ENCODE results near the gene PSME3.
"Not testable (repeated sequence)": the region's sequence is repeated elsewhere in the genome, so short reads cannot be mapped to it uniquely, and the experiment has no call there.

PSME3 gene

DNA sequence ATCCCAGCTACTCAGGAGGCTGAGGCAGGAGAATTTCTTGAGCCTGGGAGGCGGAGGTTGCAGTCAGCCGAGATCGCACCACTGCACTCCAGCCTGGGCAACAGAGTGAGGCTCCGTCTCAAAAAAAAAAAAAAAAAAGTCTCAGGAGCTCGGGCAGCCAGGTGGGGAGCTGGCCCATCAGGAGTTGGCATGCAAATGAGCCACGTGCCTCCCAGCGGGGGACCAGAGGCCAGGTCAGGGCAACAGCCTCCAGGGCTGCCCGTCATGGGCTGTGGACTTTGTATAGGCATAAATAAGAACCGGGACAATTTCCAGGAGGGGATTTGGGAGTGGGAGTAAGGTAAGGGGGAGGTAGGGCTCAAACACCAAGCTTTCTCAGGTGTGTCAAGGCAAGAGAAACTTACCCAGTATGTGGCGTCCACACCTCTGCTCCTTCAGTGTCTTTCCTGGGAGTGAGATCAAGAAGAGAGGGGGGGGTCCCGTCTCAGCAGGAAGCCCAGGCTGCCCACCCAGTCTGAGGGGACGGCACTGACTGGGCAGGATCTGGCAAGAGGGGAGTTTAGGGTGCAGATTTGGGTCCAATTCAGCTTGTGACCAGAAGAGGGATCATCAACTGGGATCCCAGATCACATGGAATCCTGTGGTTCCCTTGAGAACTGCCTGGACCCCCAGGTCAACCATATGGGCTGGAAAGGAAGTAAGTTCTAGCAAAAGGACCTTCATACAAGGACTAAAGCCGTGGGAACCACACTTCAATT lies 45.1 kb downstream of the PSME3 start:
- peak; percentile 28 for DNase-seq (ENCODE audit: low spot score)

DNA sequence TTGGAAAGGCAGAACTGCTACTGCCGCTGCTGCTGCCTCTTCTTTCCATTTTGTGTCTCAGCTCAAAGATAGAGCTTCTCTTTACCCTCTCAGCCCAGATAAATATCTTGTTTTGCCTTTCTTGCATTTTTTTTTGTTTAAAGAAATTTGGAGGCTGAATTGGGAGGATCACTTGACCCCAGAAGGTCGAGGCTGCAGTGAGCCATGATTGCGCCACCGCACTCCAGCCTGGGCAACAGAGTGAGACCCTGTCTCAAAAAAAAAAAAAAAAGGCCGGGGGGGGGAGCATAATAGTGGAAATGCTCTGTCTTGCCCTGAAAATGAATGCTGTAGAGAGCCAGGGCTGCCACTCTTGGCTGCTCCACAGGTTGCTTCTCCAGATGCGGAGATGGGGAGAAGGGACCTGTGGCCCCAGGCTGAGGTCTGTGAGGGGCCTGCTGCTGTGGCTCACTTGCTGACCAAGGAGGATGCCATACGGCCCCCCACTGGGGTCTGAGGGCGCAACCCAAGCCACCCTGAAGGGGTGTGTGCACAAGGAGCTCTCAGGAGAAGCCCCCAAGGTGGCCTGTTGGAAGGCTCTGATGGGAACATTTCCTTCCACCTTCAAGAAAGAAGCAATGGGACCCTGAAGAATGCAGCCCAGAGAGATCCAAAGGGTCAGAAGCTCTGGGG lies 45.9 kb downstream of the PSME3 start:
- DNase-seq (ENCODE audit: low spot score): no peak

DNA sequence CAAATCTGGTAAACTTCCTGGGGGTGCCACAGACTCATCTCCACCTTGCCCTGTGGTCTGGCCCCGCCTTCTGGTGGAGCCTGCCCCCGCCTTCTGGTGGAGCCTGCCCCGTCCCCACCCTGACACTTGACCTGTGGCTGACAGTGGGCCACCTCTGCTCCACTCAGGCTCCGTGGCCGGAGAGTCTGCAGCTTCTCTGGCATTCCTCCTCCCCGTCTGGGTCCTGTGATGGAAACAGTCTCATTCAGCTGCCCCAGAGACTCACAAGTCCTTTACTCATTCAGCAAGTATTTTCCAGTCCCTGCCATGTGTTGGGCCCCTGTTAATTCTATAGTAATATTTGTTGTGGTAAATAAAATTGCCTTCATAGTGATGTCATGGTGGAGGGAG lies 46.4 kb downstream of the PSME3 start:
- DNase-seq (ENCODE audit: low spot score): peak; percentile 64

DNA sequence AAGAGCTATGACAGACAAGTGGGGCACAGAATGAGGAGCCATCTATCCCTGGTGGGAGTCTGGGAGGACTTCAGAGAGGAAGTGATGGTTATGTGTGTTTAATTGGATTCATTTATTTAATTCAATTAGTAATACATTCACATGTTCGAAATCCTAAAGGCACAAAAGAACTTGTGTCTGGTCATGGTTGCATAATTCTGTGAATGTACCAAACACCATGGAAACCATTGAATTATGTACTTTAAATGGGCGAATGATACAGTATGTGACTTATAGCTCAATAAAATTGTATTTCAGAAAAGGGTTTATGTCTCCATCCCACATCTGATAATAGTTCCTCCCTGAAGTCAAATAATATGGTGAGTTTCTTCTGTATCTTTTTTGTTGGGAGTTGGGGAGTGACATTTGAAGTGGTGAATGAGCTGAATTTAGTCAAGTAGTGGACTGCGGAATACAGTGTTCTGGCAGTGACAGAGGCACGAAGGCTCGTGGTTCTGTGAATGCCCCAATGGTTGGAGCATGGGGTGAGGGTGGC lies 47.6 kb downstream of the PSME3 start:
- DNase-seq (ENCODE audit: low spot score): no peak

DNA sequence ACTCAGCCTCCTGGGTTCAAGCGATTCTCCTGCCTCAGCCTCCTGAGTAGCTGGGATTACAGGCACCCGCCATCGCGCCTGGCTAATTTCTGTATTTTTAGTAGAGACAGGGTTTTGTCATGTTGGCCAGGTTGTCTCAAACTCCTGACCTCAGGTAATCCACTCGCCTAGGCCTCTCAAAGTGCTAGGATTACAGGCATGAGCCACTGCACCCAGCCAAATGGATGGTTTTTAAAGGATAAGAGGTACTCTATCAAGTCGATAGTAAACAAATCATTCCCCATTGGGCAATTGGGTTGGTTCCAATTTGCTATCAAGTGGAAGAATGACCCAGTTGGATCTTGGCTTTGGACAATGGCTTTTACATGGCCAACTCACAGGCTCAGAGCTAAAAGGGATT lies 48.5 kb downstream of the PSME3 start:
- not testable (repeated sequence) for DNase-seq (ENCODE audit: low spot score)

DNA sequence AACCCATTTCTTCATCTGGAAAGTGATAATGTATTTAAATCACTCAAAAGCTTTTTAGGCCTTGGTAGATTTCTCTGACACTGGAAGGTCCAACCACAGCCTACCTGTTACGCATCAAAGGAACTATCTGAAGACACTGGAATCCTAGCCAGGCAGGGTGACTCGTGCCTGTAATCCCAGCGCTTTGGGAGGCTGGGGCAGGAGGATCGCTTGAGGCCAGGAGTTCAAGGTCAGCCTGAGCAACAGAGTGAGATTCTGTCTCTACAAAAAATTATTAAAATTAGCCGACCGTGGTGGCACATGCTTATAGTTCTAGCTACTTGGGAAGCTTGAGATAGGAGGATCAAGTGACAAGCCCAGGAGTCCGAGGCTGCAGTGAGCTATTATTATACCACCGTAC lies 49.0 kb downstream of the PSME3 start:
- no peak for DNase-seq (ENCODE audit: low spot score)

DNA sequence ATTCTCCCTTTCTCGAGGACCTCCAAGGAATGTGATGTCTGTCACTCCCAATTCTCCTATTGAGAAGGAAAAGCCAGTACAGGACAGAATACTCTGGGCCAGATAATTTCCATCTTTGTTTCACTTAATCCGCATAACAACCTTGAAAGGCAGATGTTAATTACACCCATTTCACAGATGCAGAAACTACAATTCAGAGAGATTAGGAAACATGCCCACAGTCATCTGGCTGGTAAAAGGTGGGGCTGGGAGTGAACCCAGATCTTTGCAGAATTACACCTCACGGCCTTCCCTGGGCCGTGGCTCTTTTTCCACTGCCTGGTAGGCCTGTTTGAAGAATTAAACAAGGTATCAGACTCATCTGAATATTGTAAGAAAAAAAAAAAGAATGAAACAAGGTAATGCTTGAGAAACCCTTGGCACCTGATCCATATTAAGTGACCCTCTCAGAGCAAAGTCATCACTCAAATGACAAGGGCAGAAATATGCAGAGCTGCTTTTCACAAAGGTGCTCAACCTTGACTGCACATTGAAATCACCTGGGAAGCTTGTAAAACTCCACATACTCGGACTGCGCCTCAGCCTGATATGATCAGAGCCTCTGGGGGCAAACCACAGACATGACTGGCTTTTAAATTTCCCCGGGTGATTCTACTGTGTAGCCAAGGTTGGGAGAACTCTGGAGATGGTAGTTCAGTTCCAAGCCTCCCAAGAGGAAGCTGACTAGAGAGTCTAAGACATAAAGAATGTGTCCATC lies 50.8 kb downstream of the PSME3 start:
- no peak for DNase-seq (ENCODE audit: low spot score)

DNA sequence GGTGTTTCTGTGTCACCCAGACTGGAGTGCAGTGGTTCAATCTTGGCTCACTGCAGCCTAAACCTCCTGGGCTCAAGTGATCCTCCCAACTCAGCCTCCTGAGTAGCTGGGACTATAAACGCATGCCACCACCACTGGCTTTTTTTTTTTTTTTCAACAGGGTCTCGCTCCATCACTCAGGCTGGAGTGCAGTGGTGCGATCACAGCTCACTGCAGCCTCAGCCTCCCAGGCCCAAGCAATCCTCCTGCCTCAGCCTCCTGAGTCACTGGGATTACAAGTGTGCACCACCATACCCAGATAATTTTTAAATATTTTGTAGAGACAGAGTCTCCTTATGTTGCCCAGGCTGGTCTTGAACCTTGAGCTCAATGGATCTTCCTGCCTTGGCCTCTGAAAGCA lies 52.6 kb downstream of the PSME3 start:
- not testable (repeated sequence) for DNase-seq (ENCODE audit: low spot score)

DNA sequence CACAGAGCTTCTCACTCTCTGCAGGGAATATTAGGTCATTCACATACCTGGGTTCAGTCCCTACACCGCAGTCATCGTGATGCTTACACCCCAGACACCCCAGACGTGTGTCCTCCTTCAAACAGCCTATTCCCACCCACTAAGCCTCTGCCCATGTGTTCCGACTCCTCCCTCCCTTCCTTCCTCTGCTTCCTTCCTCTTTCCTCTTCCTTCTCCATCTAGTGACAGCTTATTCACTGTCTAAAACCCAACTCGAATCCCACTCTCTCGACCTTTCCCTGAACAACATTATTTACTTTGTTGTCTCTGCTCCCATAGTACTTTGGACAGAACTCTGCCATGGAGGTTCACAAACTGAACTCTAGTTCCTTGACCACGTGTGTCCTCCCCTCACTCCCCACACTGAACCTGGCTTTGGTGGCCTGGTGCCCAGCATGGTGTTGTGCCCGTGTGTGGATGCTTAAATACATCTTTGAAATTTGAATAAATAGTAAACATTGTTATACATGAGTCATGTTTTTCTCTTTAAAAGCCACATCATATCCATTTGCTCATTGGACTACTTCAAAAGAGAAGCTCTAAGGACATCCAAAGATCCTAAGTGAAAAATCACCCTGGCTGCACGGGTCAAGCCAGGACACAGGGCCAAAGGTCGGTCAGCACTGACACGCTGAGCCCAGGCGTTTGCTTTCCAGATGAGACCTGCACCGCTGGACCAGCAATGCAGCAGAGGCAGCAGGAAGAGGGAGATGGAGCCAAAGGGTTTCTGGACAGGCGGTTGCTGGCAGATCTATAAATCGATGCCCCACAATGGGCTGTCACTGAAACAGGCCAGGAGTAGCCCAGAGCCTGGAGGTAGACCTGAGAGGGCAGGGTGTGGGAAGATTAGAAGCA lies 53.3 kb downstream of the PSME3 start:
- DNase-seq (ENCODE audit: low spot score): no peak

DNA sequence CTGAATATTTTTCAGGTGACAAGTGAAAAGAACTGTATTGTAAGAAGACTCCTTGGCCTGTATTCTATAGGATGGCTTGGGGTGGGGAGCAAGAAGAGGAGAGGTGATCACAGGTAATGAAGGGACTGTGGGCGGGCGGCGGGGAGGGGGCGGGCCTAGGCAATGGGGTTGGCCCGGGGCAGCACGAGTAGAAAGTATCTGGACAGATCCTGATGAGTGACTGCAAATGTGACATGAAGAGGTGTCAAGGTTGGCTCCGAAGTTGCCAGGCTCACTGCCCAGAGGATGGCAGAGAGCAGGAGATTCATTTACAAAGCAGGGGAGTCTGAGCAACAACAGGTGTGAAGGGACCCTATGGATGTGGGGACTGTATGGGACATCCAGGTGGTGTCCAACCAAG lies 56.6 kb downstream of the PSME3 start:
- DNase-seq (ENCODE audit: low spot score): no peak

DNA sequence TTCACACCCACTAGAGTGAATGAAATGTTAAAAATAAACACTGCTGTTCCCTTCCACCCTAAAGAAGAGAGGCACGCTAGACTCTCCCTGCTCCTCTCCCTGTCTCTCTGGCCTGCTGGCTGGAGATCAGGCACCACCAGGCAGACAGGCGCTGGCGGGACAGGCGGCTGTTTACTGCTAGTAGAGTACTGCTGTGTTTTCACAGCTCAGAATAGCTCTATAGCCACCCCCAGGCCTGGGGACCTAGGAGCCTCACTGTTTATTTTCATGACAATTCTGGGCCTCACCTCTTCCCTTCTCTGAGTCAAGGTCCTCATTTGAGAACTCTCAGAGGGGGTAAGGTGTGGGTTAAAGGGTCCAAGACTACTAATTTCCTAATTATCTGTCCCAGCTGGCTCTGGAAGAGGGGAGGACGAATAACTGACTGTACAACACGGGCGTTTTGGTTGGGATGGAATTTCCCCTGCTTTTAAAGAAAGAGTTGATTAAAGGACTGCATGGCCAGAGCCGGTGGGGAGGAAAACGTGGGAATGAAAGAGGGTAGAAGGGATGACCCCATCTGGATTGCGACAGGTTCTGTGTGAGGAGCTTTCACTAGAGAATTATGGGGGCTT lies 58.4 kb downstream of the PSME3 start:
- peak; percentile 59 for DNase-seq (ENCODE audit: low spot score)

DNA sequence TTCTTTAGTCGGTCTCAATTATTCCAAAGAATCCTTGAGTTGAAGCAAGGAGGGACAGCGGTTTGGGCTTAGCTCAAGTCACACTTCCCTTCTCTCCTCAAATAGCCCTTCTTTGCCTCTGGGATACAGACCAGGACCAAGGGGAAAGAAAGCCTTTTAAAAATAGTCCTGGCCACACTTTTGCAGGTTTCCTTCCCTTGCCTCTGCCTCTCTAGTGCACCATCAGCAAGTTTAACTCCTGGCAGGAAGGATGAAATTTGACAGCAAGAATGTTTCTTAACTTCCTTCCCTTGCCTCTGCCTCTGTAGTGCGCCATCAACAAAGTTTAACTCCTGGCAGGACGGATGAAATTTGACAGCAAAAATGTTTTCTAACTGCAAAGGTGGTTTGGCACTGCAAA lies 60.2 kb downstream of the PSME3 start:
- DNase-seq (ENCODE audit: low spot score): no peak
